Measurements from ENCODE around the gene CAMTA1.

DNA sequence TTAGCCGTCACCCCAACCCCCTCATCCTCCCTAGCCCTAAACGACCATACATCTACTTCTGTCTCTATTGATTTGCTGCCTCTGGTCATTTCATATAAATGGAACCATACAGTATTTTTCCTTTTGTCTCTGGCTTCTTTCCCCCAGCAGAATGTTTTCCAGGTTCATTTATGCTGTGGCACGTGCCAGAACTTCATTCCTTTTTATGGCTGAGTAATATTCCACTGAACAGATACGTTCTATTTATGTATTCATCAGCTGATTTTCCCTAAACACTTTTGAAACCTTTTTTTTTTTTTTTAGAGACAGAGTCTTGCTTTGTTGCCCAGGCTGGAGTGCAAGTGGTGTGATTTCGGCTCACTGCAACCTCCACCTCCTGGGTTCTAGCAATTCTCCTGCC, 181.1 kb downstream of the CAMTA1 start:
- TF ChIP-seq, protein P1, sequence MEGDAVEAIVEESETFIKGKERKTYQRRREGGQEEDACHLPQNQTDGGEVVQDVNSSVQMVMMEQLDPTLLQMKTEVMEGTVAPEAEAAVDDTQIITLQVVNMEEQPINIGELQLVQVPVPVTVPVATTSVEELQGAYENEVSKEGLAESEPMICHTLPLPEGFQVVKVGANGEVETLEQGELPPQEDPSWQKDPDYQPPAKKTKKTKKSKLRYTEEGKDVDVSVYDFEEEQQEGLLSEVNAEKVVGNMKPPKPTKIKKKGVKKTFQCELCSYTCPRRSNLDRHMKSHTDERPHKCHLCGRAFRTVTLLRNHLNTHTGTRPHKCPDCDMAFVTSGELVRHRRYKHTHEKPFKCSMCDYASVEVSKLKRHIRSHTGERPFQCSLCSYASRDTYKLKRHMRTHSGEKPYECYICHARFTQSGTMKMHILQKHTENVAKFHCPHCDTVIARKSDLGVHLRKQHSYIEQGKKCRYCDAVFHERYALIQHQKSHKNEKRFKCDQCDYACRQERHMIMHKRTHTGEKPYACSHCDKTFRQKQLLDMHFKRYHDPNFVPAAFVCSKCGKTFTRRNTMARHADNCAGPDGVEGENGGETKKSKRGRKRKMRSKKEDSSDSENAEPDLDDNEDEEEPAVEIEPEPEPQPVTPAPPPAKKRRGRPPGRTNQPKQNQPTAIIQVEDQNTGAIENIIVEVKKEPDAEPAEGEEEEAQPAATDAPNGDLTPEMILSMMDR (IDR thresholded peaks at IDR 0.05) = no peak
- TF ChIP-seq, protein P2, sequence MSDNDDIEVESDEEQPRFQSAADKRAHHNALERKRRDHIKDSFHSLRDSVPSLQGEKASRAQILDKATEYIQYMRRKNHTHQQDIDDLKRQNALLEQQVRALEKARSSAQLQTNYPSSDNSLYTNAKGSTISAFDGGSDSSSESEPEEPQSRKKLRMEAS (IDR thresholded peaks at IDR 0.05; ENCODE audit: low read depth) = no peak
- TF ChIP-seq, protein P3, sequence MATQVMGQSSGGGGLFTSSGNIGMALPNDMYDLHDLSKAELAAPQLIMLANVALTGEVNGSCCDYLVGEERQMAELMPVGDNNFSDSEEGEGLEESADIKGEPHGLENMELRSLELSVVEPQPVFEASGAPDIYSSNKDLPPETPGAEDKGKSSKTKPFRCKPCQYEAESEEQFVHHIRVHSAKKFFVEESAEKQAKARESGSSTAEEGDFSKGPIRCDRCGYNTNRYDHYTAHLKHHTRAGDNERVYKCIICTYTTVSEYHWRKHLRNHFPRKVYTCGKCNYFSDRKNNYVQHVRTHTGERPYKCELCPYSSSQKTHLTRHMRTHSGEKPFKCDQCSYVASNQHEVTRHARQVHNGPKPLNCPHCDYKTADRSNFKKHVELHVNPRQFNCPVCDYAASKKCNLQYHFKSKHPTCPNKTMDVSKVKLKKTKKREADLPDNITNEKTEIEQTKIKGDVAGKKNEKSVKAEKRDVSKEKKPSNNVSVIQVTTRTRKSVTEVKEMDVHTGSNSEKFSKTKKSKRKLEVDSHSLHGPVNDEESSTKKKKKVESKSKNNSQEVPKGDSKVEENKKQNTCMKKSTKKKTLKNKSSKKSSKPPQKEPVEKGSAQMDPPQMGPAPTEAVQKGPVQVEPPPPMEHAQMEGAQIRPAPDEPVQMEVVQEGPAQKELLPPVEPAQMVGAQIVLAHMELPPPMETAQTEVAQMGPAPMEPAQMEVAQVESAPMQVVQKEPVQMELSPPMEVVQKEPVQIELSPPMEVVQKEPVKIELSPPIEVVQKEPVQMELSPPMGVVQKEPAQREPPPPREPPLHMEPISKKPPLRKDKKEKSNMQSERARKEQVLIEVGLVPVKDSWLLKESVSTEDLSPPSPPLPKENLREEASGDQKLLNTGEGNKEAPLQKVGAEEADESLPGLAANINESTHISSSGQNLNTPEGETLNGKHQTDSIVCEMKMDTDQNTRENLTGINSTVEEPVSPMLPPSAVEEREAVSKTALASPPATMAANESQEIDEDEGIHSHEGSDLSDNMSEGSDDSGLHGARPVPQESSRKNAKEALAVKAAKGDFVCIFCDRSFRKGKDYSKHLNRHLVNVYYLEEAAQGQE (IDR thresholded peaks at IDR 0.05; ENCODE audit: low read depth, low read length) = no peak
- TF ChIP-seq TAF1 (IDR thresholded peaks at IDR 0.05; ENCODE audit: borderline replicate concordance, low read depth, low read length) = no peak
- TF ChIP-seq, protein P4, sequence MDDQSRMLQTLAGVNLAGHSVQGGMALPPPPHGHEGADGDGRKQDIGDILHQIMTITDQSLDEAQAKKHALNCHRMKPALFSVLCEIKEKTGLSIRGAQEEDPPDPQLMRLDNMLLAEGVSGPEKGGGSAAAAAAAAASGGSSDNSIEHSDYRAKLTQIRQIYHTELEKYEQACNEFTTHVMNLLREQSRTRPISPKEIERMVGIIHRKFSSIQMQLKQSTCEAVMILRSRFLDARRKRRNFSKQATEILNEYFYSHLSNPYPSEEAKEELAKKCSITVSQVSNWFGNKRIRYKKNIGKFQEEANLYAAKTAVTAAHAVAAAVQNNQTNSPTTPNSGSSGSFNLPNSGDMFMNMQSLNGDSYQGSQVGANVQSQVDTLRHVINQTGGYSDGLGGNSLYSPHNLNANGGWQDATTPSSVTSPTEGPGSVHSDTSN (IDR thresholded peaks at IDR 0.05) = no peak
- TF ChIP-seq TEAD4 (IDR thresholded peaks at IDR 0.05; ENCODE audit: borderline replicate concordance, insufficient read depth) = no peak
